AG04449 (cell line): Measurements from ENCODE around the gene CASTOR1.

Experiments
- CTCF ChIA-PET: fragments of 350-600 bp; formaldehyde crosslinking; extraction: SDS; loops from one replicate; lab custom pipeline; 2021; ENCODE audit warnings: antibody characterized with exemption; lab: Yijun Ruan, JAX
- POLR2A ChIA-PET: fragments of 400-600, 350-600 bp; formaldehyde crosslinking; extraction: SDS; loops from one replicate; lab custom pipeline; 2020; ENCODE audit warnings: antibody characterized with exemption, inconsistent platforms; lab: Yijun Ruan, JAX
- DNase-seq: peaks from one replicate; pipeline ENCODE4 v3.0.0-alpha.2; 2010; ENCODE audit warnings: low read depth, low spot score
- H3K4me3 ChIP-seq: 2 replicates; pipeline ENCODE4 v1.5.1; 2011; ENCODE audit warnings: low read depth, mild to moderate bottlenecking, control low read depth, low read length
- CTCF ChIP-seq: IDR thresholded peaks from one replicate; pipeline ENCODE4 v1.5.1; 2011; ENCODE audit warnings: mild to moderate bottlenecking, moderate library complexity, low read length, control low read depth, inconsistent platforms; ENCODE audit not compliant: insufficient read depth; ENCODE audit errors: missing control alignments

Gene CASTOR1

GRCh38 chr22:30286813-30287647 lies 2.3 kb downstream of the CASTOR1 start:
- ChIA-PET CTCF (interaction anchor here (0.8 to 7.9 kb wide), 45 partner anchors 9 to 467 kb away, joined by 3 to 235 read pairs (median 9); partner anchors contain the start of genes CCDC157, RNF215, SEC14L2 and SF3A1), POLR2A (interaction anchor here (1.5 kb wide), 1 partner anchor 91 kb away, joined by 3 read pairs; no protein-coding TSS in a partner anchor)
- no peak for DNase-seq

GRCh38 chr22:30286331-30286730 lies 3.0 kb downstream of the CASTOR1 start:
- POLR2A ChIA-PET = interaction anchor here (0.8 kb wide), 1 partner anchor 199 kb away, joined by 3 read pairs; no protein-coding TSS in a partner anchor
- TF ChIP-seq CTCF = no peak
- CTCF ChIA-PET = interaction anchor here (0.5 to 7.9 kb wide), 17 partner anchors 9 to 229 kb away, joined by 3 to 235 read pairs (median 4); partner anchors contain the start of genes RNF215, SEC14L2 and TBC1D10A
- no peak for DNase-seq
- no peak overlapping the region for H3K4me3 ChIP-seq

More at GRCh38 chr22:30286813-30287647, 2.3 kb downstream of the CASTOR1 start:
- peak; percentile 89 for TF ChIP-seq CTCF
- H3K4me3 ChIP-seq = no peak overlapping the region

- ChIA-PET CTCF (interaction anchor here (0.5 to 7.9 kb wide), 17 partner anchors 9 to 228 kb away, joined by 3 to 235 read pairs (median 4); partner anchors contain the start of genes RNF215, SEC14L2 and TBC1D10A), POLR2A (interaction anchor here (0.8 kb wide), 1 partner anchor 199 kb away, joined by 3 read pairs; no protein-coding TSS in a partner anchor)
- no peak overlapping the region for H3K4me3 ChIP-seq
- DNase-seq = no peak
- no peak for TF ChIP-seq CTCF
Measured at GRCh38 chr22:30285846-30286200, 3.5 kb downstream of the CASTOR1 start.

- CTCF ChIA-PET = interaction anchor here (0.8 to 7.9 kb wide), 15 partner anchors 8 to 177 kb away, joined by 3 to 235 read pairs (median 4); partner anchors contain the start of genes RNF215, SEC14L2 and TBC1D10A
- no peak for TF ChIP-seq CTCF
- no peak overlapping the region for H3K4me3 ChIP-seq
- POLR2A ChIA-PET = no interaction called here
- no peak for DNase-seq
Measured at GRCh38 chr22:30285176-30285845, 4.0 kb downstream of the CASTOR1 start.

- TF ChIP-seq CTCF = no peak
- POLR2A ChIA-PET = no interaction called here
- no peak for DNase-seq
- CTCF ChIA-PET = interaction anchor here (0.8 to 7.9 kb wide), 5 partner anchors 16 to 176 kb away, joined by 3 to 235 read pairs (median 5); partner anchors contain the start of genes RNF215 and SEC14L2
- no peak overlapping the region for H3K4me3 ChIP-seq
Measured at GRCh38 chr22:30284666-30285065, 4.6 kb downstream of the CASTOR1 start.

GRCh38 chr22:30284172-30284571 lies 5.1 kb downstream of the CASTOR1 start:
- H3K4me3 ChIP-seq = no peak overlapping the region
- CTCF ChIA-PET = interaction anchor here (0.6 to 7.9 kb wide), 4 partner anchors 29 to 246 kb away, joined by 3 to 235 read pairs (median 4); partner anchors contain the start of genes RNF215 and SEC14L2
- no peak for DNase-seq
- POLR2A ChIA-PET = no interaction called here
- no peak for TF ChIP-seq CTCF
